Activated CD4-positive, alpha-beta T cell treated with anti-CD3 and anti-CD28 coated beads, Interleukin-2, amount 10 ng/mL, durations not matched to agents 24 days and 14 days (primary cell): Measurements from ENCODE around the gene ADAR. TPM values are rescaled to one million over a fixed set of nuclear protein-coding genes. Genes with fewer than 3 reads are reported as not detected.
A peak's percentile ranks its signal among the peaks of the same experiment; 100 is the strongest.

Experiments used
- DNase-seq: peaks from one replicate; pipeline ENCODE4 v3.0.0; 2022
- H3K27ac Mint-ChIP-seq: one replicate; pipeline ENCODE4 v1.8.0; 2022; ENCODE audit warnings: mild to moderate bottlenecking, mixed read lengths
- H3K27me3 Mint-ChIP-seq: one replicate; pipeline ENCODE4 v1.8.0; 2022; ENCODE audit warnings: mixed read lengths
- H3K36me3 Mint-ChIP-seq: one replicate; pipeline ENCODE4 v1.8.0; 2022; ENCODE audit warnings: low read depth, mild to moderate bottlenecking, mixed read lengths
- H3K4me1 Mint-ChIP-seq: one replicate; pipeline ENCODE4 v1.8.0; 2021; ENCODE audit warnings: mixed read lengths
- H3K4me3 Mint-ChIP-seq: one replicate; pipeline ENCODE4 v1.8.0; 2022; ENCODE audit warnings: mild to moderate bottlenecking, moderate library complexity, mixed read lengths
- H3K9me3 Mint-ChIP-seq: one replicate; pipeline ENCODE4 v1.8.0; 2021; ENCODE audit warnings: mixed read lengths
- intact Hi-C: fragments of 100-400 bp; cut with micrococcal nuclease; formaldehyde crosslinking; loops from one replicate; pipeline ENCODE4 v1.15.1; 2023
- total RNA-seq: library from RNA; stranded (reverse); gene quantifications from 2 replicates; pipeline ENCODE4 v1.2.3, GENCODE V29; 2022

The ADAR gene
- total RNA-seq, 1 donor from 2014 or later: 293 TPM

DNA sequence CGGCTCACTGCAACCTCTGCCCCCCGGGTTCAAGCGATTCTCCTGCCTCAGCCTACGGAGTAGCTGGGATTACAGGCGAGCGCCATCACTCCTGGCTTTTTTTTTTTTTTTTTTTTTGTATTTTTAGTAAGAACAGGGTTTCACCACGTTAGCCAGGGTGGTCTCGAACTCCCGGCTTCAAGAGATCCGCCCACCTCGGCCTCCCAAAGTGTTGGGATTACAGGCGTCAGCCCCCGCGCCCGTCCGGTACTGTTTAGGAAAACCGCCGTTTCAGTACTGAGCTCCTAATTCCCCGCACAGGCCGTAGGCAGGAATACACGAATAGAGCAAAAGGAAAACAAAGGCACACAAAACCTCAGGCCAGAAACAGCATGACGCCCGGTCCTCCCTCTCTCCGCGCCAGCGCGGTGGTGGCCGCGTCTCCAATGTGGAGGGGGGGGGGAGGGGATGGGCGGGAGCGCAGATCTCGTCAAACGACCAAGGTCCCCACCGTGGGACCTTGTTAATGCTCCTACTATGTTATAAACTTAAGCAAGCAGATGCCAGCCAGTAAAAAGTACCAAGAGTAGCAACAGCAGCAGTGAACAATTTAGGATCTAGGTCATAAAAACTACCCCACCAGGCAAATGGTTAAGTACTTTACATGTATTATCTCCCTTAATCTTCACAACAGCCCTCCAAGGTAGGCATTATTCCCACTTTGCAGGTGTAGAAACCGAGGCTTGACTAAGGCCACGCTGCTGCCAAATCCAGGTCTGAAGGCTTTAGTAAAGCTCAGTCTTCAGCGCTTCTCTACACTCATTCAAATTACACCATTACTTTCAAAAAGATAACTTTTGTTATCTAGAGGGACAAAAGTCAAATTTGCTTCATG, 648 bp upstream of the ADAR start:
- Mint-ChIP-seq H3K4me1 (peaks cover 65% of the 10 kb centered on the region), H3K27ac (peak overlapping the region; percentile 99), H3K36me3 (peaks cover 41% of the 10 kb centered on the region), H3K9me3 (no peaks in the 10 kb centered on the region), H3K27me3 (no peaks in the 10 kb centered on the region), H3K4me3 (peak overlapping the region; percentile 92)
- intact Hi-C loops: loop anchor here (1.0 to 10.0 kb wide), 5 partner anchors 19 to 384 kb away; partner anchors contain the start of gene UBAP2L
- DNase-seq: peak; percentile 85

DNA sequence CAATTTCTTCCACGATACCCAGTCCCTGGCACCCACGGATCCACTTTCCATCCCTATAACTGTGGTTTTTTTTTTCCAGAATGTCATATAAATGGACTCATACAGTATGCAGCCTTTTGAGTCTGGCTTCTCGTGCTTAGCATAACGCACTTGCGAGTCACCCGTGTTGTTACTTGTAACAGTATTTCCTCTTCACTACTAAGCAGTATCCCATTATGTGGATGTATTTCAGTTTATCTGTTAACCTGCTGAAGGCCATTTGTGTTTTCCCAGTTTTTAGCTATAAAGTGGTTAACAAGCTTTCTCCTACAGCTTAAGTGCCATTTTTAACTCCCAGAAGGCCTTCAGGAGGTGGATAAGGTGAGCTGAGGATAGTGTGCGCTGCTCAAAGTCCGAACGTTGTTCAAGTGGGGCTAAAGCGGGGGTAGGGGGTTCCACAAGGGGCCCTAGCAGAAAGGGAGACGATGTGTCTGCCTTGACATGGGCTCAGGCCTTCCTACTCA, 829 bp downstream of the ADAR start:
- DNase-seq: peak; percentile 78
- Mint-ChIP-seq H3K4me1 (peaks cover 73% of the 10 kb centered on the region), H3K9me3 (no peaks in the 10 kb centered on the region), H3K27ac (peak overlapping the region; percentile 99), H3K27me3 (no peaks in the 10 kb centered on the region), H3K4me3 (peak overlapping the region; percentile 92), H3K36me3 (peaks cover 50% of the 10 kb centered on the region)
- intact Hi-C loops: loop anchor here (5.0 to 10.0 kb wide), 2 partner anchors 185 to 382 kb away; partner anchors contain the start of gene UBAP2L

DNA sequence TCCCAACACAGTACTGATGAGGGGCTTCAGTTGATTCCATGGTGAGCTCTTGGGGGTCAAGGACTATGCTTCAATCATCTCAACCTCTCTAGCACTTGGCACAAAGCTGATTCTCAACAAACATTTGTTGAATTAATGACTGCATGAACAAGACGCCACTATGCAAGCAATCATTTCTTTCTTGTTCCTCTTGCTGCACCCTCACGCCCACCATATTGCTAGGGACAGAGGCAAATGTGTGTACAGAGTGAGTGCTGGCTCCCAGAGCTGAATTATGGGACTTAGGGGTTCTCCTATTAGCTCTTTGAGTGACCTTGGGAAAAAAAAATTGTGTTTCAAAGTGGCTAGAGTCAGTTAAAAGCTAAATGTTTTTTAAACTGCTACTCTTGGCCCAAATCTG, 2.5 kb downstream of the ADAR start:
- peak overlapping the region; percentile 92 for H3K4me3 Mint-ChIP-seq

DNA sequence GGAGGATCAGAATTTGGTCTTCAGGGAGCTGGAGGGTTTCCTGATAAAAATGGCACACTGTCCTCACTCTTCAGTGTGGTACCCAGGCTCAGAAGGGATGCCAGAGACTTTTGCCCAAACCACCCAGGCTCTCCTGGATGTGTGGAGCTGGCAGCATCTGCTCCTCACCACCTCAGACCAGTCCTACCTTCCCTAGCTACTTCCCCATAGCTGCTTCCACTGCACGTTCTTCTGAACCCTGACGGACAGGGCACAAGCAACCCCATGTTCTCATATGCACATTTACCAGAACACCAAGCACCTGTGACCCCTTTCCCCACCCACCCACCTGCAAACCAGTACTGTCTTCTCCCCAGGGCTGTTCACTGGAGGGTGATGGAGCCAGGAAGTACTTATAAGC, 4.7 kb downstream of the ADAR start:
- H3K4me3 Mint-ChIP-seq: no peak overlapping the region
- H3K4me1 Mint-ChIP-seq: peaks cover 74% of the 10 kb centered on the region
- intact Hi-C loops: loop anchor here (10.0 kb wide), 1 partner anchor 379 kb away; the partner anchor contains the start of gene UBAP2L
- H3K9me3 Mint-ChIP-seq: no peaks in the 10 kb centered on the region
- H3K27me3 Mint-ChIP-seq: no peaks in the 10 kb centered on the region
- peaks cover 80% of the 10 kb centered on the region for H3K36me3 Mint-ChIP-seq
- H3K27ac Mint-ChIP-seq: peak overlapping the region; percentile 18
- no peak for DNase-seq

More for the DNA sequence above, 2.5 kb downstream of the ADAR start:
- intact Hi-C loops: loop anchor here (5.0 to 10.0 kb wide), 2 partner anchors 187 to 381 kb away; partner anchors contain the start of gene UBAP2L
- Mint-ChIP-seq H3K9me3 (no peaks in the 10 kb centered on the region), H3K27me3 (no peaks in the 10 kb centered on the region), H3K27ac (peak overlapping the region; percentile 56), H3K36me3 (peaks cover 66% of the 10 kb centered on the region), H3K4me1 (peaks cover 77% of the 10 kb centered on the region)
- DNase-seq: no peak

DNA sequence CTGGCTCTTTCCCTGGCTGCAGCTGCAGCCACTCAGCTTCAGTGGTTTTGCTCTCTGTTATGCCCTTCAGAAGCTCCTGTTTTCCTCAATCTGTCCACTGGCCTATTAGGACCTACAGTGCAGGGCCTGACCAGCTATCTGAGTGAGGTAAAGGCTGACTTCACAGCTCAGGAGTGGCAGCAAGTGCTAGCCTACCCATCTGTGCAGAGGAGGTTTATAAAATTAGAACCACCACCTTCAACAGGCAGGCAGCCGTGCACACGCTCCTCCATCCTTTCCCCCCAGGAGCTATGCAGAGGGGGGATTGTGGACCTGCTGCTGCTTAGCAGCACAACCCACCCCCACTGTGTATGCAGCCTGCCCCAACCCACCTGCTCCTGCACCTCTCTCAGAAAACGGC, 8.3 kb downstream of the ADAR start:
- Mint-ChIP-seq H3K4me3 (peak overlapping the region; percentile 22), H3K9me3 (no peaks in the 10 kb centered on the region), H3K4me1 (peaks cover 59% of the 10 kb centered on the region), H3K36me3 (peaks cover 82% of the 10 kb centered on the region), H3K27me3 (no peaks in the 10 kb centered on the region), H3K27ac (peak overlapping the region; percentile 79)
- intact Hi-C loops: loop anchor here (10.0 kb wide), 1 partner anchor 375 kb away; the partner anchor contains the start of gene UBAP2L
- no peak for DNase-seq

DNA sequence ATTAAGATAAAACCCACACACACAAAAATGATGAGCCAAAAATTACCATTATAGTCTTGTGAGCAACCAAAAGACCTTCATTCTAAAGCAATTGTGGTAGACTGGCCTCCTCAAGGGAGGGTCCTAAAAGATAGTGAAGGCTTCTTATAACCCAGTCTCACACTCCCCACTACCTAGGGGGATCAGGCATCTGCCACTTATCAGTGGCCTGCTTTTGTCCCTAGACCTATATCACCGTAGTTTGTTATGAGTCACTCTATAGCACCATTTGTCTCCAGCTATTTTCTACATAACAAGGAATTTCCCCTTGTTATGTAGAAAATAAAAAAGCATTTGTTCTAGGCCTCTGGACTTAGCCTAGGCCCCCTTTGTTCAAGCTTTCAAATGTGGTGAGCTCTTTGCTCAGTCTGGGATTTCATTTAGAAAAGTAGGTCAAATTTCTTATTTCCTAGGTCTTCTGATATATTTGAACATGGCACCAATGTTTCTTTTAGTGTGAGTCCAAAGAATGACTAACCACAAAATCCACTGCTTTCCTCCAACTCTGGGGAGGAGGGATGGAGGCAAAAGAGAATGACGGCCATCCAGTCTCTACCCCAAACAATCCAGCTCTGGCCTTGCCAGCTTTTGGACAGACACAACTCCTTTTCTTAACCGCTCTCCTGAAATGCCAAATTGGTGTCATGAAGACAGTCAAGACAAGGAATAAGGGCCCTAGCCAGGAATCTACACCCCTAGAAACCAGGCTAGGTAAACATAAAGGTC, 8.9 kb downstream of the ADAR start:
- Mint-ChIP-seq H3K4me3 (no peak overlapping the region), H3K27ac (peak overlapping the region; percentile 75), H3K36me3 (peaks cover 83% of the 10 kb centered on the region), H3K27me3 (no peaks in the 10 kb centered on the region), H3K4me1 (peaks cover 56% of the 10 kb centered on the region), H3K9me3 (no peaks in the 10 kb centered on the region)
- intact Hi-C loops: no loop called here
- no peak for DNase-seq

DNA sequence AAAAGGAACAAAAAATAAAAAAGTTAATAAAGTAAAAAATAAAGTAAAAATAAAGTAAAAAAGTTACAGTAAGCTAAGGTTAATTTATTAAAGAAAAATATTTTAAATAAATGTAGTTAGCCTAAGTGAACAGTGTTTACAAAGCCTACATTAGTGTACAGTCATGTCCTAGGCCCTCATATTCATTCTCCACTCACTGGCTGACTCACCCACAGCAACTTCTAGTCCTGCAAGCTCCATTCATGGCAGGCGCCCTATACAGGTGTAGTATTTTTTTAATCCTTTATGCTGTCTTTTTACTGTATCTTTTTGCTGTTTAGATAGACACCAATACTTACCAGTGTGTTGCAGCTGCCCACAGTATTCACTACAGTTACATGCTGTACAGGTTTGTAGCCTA, 12.4 kb downstream of the ADAR start:
- Mint-ChIP-seq H3K36me3 (peaks cover 82% of the 10 kb centered on the region), H3K27ac (no peak overlapping the region)

DNA sequence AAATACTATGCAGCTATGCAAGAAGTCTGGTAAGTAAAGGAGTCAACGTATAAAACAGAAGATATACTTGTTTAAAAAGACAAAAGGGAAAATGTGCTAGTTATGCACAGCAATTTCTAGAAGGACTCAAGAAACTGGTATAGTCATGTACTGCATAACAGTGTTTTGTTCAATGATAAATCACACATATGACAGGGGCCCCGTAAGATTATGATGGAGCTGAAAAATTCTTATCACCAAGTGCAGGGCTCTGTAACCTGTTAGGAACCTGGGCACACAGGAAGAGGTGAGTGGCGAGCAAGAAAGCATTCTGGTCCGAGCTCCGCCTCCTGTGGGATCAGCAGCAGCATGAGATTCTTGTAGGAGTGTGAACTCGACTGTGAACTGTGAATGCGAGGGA, 13.2 kb downstream of the ADAR start:
- H3K4me1 Mint-ChIP-seq: peaks cover 34% of the 10 kb centered on the region
- no peaks in the 10 kb centered on the region for H3K27me3 Mint-ChIP-seq
- no peak overlapping the region for H3K27ac Mint-ChIP-seq
- no peaks in the 10 kb centered on the region for H3K9me3 Mint-ChIP-seq
- H3K4me3 Mint-ChIP-seq: no peak overlapping the region
- H3K36me3 Mint-ChIP-seq: peaks cover 80% of the 10 kb centered on the region
- no peak for DNase-seq
- intact Hi-C loops: no loop called here

More for the DNA sequence above, 12.4 kb downstream of the ADAR start:
- intact Hi-C loops: no loop called here
- no peak for DNase-seq
- H3K4me3 Mint-ChIP-seq: no peak overlapping the region
- H3K9me3 Mint-ChIP-seq: no peaks in the 10 kb centered on the region
- H3K4me1 Mint-ChIP-seq: peaks cover 34% of the 10 kb centered on the region
- no peaks in the 10 kb centered on the region for H3K27me3 Mint-ChIP-seq

DNA sequence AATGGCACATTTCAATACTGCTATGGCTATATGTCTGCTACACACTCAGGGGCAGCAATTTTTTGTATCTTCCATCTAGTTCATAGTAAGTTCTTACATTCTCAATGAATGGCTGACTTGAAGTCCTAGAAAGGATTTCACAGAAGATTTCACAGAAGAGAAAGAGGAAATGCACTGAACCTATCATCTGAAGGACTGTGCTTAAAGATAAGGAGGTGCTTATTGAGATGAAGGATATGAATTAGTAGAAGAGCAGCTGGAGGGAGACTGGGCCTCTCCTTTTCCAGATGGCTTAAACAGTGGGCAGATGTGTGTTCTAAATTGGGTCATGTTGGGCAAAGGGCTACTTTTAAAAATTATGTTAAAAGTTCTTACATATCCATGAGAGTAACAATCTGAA, 14.6 kb downstream of the ADAR start:
- H3K9me3 Mint-ChIP-seq: no peaks in the 10 kb centered on the region
- H3K27me3 Mint-ChIP-seq: no peaks in the 10 kb centered on the region
- intact Hi-C loops: no loop called here
- no peak overlapping the region for H3K4me3 Mint-ChIP-seq
- H3K27ac Mint-ChIP-seq: peak overlapping the region; percentile 69
- H3K36me3 Mint-ChIP-seq: peaks cover 81% of the 10 kb centered on the region
- DNase-seq: no peak
- peaks cover 26% of the 10 kb centered on the region for H3K4me1 Mint-ChIP-seq

DNA sequence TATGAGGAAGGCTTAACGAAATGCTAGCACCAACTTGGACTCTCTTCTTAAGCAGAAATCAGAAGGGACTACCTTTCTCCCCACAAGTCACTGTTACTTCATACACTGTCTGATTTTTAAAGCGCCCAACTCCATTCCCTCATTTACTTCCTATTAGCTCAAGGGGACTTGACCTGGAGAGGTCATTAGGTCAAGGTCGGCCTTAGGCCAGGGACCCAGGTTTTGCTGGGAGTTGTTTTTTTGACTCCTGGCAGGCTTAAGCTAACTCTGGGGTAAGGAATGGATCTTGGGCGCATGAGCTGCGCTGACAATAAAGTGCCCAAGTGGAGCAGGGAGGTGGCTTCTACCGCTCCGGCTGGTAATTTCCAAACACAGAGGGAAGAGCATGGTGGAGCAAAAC, 16.8 kb downstream of the ADAR start:
- peaks cover 20% of the 10 kb centered on the region for H3K4me1 Mint-ChIP-seq
- no peaks in the 10 kb centered on the region for H3K9me3 Mint-ChIP-seq
- peaks cover 84% of the 10 kb centered on the region for H3K36me3 Mint-ChIP-seq
- H3K4me3 Mint-ChIP-seq: no peak overlapping the region
- H3K27me3 Mint-ChIP-seq: no peaks in the 10 kb centered on the region
- intact Hi-C loops: no loop called here
- no peak for DNase-seq
- H3K27ac Mint-ChIP-seq: no peak overlapping the region

DNA sequence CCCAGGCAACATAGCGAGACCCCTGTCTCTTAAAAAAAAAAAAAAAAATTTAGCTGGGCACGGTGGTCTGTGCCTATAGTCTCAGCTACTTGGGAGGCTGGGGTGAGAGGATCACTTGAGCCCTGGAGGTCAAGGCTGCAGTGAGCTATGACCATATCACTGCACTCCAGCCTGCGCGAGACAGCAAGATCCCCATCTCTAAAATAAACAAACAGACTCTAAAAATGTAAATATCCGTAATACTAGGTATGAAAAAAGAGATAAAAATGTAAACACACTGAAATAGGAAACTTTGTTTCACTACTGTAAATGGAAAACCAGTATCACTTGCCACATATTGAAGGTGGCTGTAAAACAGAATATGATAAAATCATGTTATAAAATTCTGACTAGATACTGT, 17.2 kb downstream of the ADAR start:
- intact Hi-C loops: no loop called here
- no peak for DNase-seq
- Mint-ChIP-seq H3K4me1 (peaks cover 20% of the 10 kb centered on the region), H3K4me3 (no peak overlapping the region), H3K36me3 (peaks cover 85% of the 10 kb centered on the region), H3K27me3 (no peaks in the 10 kb centered on the region), H3K27ac (no peak overlapping the region), H3K9me3 (no peaks in the 10 kb centered on the region)

DNA sequence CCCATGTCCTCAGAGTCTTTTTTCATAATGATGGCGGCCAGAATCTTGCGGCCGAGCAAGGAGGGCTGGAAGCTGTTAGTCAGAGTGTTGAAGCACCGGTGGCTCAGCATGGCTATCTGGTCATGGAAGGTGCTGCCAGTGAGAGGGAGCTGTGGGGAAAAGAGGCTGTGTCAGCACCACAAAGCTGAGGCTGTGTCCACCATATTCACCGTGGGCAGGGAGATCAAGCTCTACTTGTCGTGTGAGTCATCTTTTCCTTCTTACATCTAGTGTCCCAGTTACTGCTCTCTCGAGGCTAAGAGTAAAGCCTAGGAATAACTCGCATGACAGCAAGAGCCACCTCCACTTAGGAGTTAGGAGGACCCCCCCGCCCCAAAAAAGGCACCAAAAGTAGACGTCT, 18.2 kb downstream of the ADAR start:
- intact Hi-C loops: no loop called here
- H3K36me3 Mint-ChIP-seq: peaks cover 89% of the 10 kb centered on the region
- H3K27me3 Mint-ChIP-seq: no peaks in the 10 kb centered on the region
- H3K27ac Mint-ChIP-seq: peak overlapping the region; percentile 75
- no peak overlapping the region for H3K4me3 Mint-ChIP-seq
- DNase-seq: no peak
- H3K9me3 Mint-ChIP-seq: no peaks in the 10 kb centered on the region
- peaks cover 20% of the 10 kb centered on the region for H3K4me1 Mint-ChIP-seq

DNA sequence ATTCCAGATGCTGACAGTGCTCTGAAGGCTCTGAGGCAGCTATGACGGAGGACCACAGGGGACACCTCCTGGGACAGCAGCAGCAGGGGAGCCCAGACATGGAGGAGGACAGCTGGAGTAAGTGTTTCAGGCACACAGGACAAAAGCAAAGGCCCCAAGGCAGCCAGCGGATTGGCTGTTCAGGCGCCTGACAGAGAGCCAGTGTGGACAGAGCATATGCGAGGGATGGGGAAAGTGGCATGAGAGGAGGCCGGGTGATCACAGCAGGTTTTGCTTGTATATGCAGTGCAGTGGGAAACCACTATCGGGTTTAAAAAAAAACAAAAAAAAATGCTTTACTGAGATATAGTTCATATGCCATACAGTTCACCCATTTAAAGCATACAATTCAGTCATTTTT, 21.3 kb downstream of the ADAR start:
- Mint-ChIP-seq H3K9me3 (no peaks in the 10 kb centered on the region), H3K27ac (peak overlapping the region; percentile 31), H3K36me3 (peaks cover 87% of the 10 kb centered on the region), H3K4me3 (no peak overlapping the region), H3K27me3 (no peaks in the 10 kb centered on the region), H3K4me1 (peaks cover 13% of the 10 kb centered on the region)
- intact Hi-C loops: no loop called here
- no peak for DNase-seq

DNA sequence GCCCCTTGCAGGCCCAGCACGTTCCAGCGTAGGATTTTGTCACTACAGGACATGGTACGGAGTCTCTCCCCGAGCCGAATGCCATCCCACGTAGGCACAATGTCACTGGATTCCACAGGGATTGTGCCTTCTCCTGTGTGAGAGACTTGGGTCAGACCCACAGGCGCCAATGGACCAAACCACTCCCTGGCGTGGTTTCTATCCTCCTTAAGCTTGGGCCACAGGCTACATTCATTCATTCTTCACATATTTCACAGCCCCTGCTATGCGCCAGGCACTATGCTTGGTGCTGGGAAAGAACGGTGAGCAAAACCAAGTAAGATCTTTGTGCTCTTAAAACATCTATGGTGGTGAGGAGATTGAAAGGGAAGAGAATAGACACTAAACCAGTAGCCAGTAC, 21.8 kb downstream of the ADAR start:
- Mint-ChIP-seq H3K27ac (peak overlapping the region; percentile 31), H3K36me3 (peaks cover 86% of the 10 kb centered on the region), H3K4me1 (peaks cover 13% of the 10 kb centered on the region), H3K27me3 (no peaks in the 10 kb centered on the region), H3K4me3 (no peak overlapping the region), H3K9me3 (no peaks in the 10 kb centered on the region)
- intact Hi-C loops: no loop called here
- DNase-seq: no peak
